ENCODE data around the gene CLCNKA. TPM values are rescaled to one million over a fixed set of nuclear protein-coding genes. Genes with fewer than 3 reads are reported as not detected.

The CLCNKA gene
- total and polyA plus RNA-seq, 5 donors from 2014 or later: not detected

GRCh38 chr1:16071614-16072013, 49.8 kb downstream of the CLCNKA start:
- Mint-ChIP-seq H3K4me3 (no peak overlapping the region), H3K27ac (no peak overlapping the region), H3K27me3 (peaks cover 43% of the 10 kb centered on the region), H3K9me3 (peaks cover 0 to 3% (median 0%) of the 10 kb centered on the region in 7 donors), H3K4me1 (peaks cover 0 to 27% (median 15%) of the 10 kb centered on the region in 4 donors), H3K36me3 (no peaks in the 10 kb centered on the region)
- ATAC-seq (ENCODE audit: low read depth in 2 of 2): no peak
- Histone ChIP-seq H3K36me3 (ENCODE audit: control insufficient read depth, insufficient read depth, low read length) (no peaks in the 10 kb centered on the region), H3K27me3 (ENCODE audit: control insufficient read depth, insufficient read depth, low read length) (peaks cover 6% of the 10 kb centered on the region), H3K4me3 (ENCODE audit: low read depth, low read length) (no peak overlapping the region), H3K9me3 (ENCODE audit: control insufficient read depth in 2 of 2, low read length in 2 of 2) (no peaks in the 10 kb centered on the region), H3K27ac (ENCODE audit: insufficient read depth, low read length, poor library complexity, severe bottlenecking) (no peak overlapping the region), H3K4me1 (ENCODE audit: control insufficient read depth, insufficient read depth, low read length, poor library complexity, severe bottlenecking) (peaks cover 18% of the 10 kb centered on the region)
- no peak for DNase-seq

GRCh38 chr1:16072095-16072494, 50.3 kb downstream of the CLCNKA start:
- Histone ChIP-seq H3K4me3 (ENCODE audit: low read depth, low read length) (no peak overlapping the region), H3K36me3 (ENCODE audit: control insufficient read depth, insufficient read depth, low read length) (no peaks in the 10 kb centered on the region), H3K27ac (ENCODE audit: insufficient read depth, low read length, poor library complexity, severe bottlenecking) (no peak overlapping the region), H3K27me3 (ENCODE audit: control insufficient read depth, insufficient read depth, low read length) (peaks cover 6% of the 10 kb centered on the region), H3K9me3 (ENCODE audit: control insufficient read depth in 2 of 2, low read length in 2 of 2) (no peaks in the 10 kb centered on the region), H3K4me1 (ENCODE audit: control insufficient read depth, insufficient read depth, low read length, poor library complexity, severe bottlenecking) (peaks cover 18% of the 10 kb centered on the region)
- DNase-seq (no peak), ATAC-seq (ENCODE audit: low read depth in 2 of 2) (no peak)
- Mint-ChIP-seq H3K27me3 (peaks cover 43% of the 10 kb centered on the region), H3K4me3 (no peak overlapping the region), H3K4me1 (peaks cover 0 to 27% (median 16%) of the 10 kb centered on the region in 4 donors), H3K36me3 (no peaks in the 10 kb centered on the region), H3K27ac (no peak overlapping the region), H3K9me3 (peaks cover 0 to 3% (median 0%) of the 10 kb centered on the region in 7 donors)

GRCh38 chr1:16072616-16073484, 51.0 kb downstream of the CLCNKA start:
- H3K4me3 ChIP-seq (ENCODE audit: low read depth, low read length): no peak overlapping the region
- H3K27me3 ChIP-seq (ENCODE audit: control insufficient read depth, insufficient read depth, low read length): peaks cover 6% of the 10 kb centered on the region
- DNase-seq: no peak
- Mint-ChIP-seq H3K27me3 (peaks cover 39% of the 10 kb centered on the region), H3K4me3 (no peak overlapping the region), H3K27ac (no peak overlapping the region), H3K36me3 (no peaks in the 10 kb centered on the region), H3K9me3 (peaks cover 0 to 3% (median 0%) of the 10 kb centered on the region in 7 donors), H3K4me1 (peaks cover 0 to 27% (median 18%) of the 10 kb centered on the region in 4 donors)
- peaks cover 18% of the 10 kb centered on the region for H3K4me1 ChIP-seq (ENCODE audit: control insufficient read depth, insufficient read depth, low read length, poor library complexity, severe bottlenecking)
- ATAC-seq (ENCODE audit: low read depth in 2 of 2): no peak
- H3K36me3 ChIP-seq (ENCODE audit: control insufficient read depth, insufficient read depth, low read length): no peaks in the 10 kb centered on the region
- H3K27ac ChIP-seq (ENCODE audit: insufficient read depth, low read length, poor library complexity, severe bottlenecking): no peak overlapping the region
- H3K9me3 ChIP-seq (ENCODE audit: control insufficient read depth in 2 of 2, low read length in 2 of 2): no peaks in the 10 kb centered on the region

GRCh38 chr1:16073490-16074119, 51.8 kb downstream of the CLCNKA start, which contains the start of gene FAM131C:
TSS of gene FAM131C (minus strand) at chr1:16073651. CDS start at chr1:16073442, 209 bp downstream.
- H3K36me3 ChIP-seq (ENCODE audit: control insufficient read depth, insufficient read depth, low read length): no peaks in the 10 kb centered on the region
- Mint-ChIP-seq H3K27me3 (peaks cover 35% of the 10 kb centered on the region), H3K27ac (peak within 1 kb of the TSS in 1 of 3 donors; percentile 30), H3K9me3 (peaks cover 0 to 3% (median 0%) of the 10 kb centered on the region in 7 donors), H3K4me1 (peaks cover 0 to 28% (median 18%) of the 10 kb centered on the region in 4 donors), H3K36me3 (no peaks in the 10 kb centered on the region), H3K4me3 (peak within 1 kb of the TSS; percentile 22 to 87 (median 80))
- H3K27ac ChIP-seq (ENCODE audit: insufficient read depth, low read length, poor library complexity, severe bottlenecking): no peak within 1 kb of the TSS
- ATAC-seq (ENCODE audit: low read depth in 2 of 2) (peak; percentile 76 to 77), DNase-seq (peak; percentile 14 to 27 (median 15))
- peaks cover 6% of the 10 kb centered on the region for H3K27me3 ChIP-seq (ENCODE audit: control insufficient read depth, insufficient read depth, low read length)
- peaks cover 18% of the 10 kb centered on the region for H3K4me1 ChIP-seq (ENCODE audit: control insufficient read depth, insufficient read depth, low read length, poor library complexity, severe bottlenecking)
- no peaks in the 10 kb centered on the region for H3K9me3 ChIP-seq (ENCODE audit: control insufficient read depth in 2 of 2, low read length in 2 of 2)
- no peak within 1 kb of the TSS for H3K4me3 ChIP-seq (ENCODE audit: low read depth, low read length)

- peak overlapping the region; percentile 22 to 87 (median 71) for H3K4me3 Mint-ChIP-seq
- peaks cover 6% of the 10 kb centered on the region for H3K27me3 ChIP-seq (ENCODE audit: control insufficient read depth, insufficient read depth, low read length)
- DNase-seq (no peak), ATAC-seq (ENCODE audit: low read depth in 2 of 2) (no peak)
- no peaks in the 10 kb centered on the region for H3K36me3 Mint-ChIP-seq
- H3K36me3 ChIP-seq (ENCODE audit: control insufficient read depth, insufficient read depth, low read length): no peaks in the 10 kb centered on the region
- H3K27ac Mint-ChIP-seq: peak overlapping the region in 1 of 3 donors; percentile 30
- H3K4me1 ChIP-seq (ENCODE audit: control insufficient read depth, insufficient read depth, low read length, poor library complexity, severe bottlenecking): peaks cover 18% of the 10 kb centered on the region
- H3K9me3 Mint-ChIP-seq: peaks cover 0 to 3% (median 0%) of the 10 kb centered on the region in 7 donors
- H3K27me3 Mint-ChIP-seq: peaks cover 38% of the 10 kb centered on the region
- H3K4me1 Mint-ChIP-seq: peaks cover 0 to 34% (median 20%) of the 10 kb centered on the region in 4 donors
- no peaks in the 10 kb centered on the region for H3K9me3 ChIP-seq (ENCODE audit: control insufficient read depth in 2 of 2, low read length in 2 of 2)
- no peak overlapping the region for H3K4me3 ChIP-seq (ENCODE audit: low read depth, low read length)
- H3K27ac ChIP-seq (ENCODE audit: insufficient read depth, low read length, poor library complexity, severe bottlenecking): no peak overlapping the region
These were observed 52.4 kb downstream of the CLCNKA start for GRCh38 chr1:16074217-16074616.

- peaks cover 6% of the 10 kb centered on the region for H3K27me3 ChIP-seq (ENCODE audit: control insufficient read depth, insufficient read depth, low read length)
- peaks cover 0 to 3% (median 0%) of the 10 kb centered on the region in 7 donors for H3K9me3 Mint-ChIP-seq
- H3K4me3 Mint-ChIP-seq: no peak overlapping the region
- no peak overlapping the region for H3K27ac ChIP-seq (ENCODE audit: insufficient read depth, low read length, poor library complexity, severe bottlenecking)
- H3K27ac Mint-ChIP-seq: no peak overlapping the region
- H3K4me1 Mint-ChIP-seq: peaks cover 0 to 26% (median 15%) of the 10 kb centered on the region in 4 donors
- peaks cover 11% of the 10 kb centered on the region for H3K4me1 ChIP-seq (ENCODE audit: control insufficient read depth, insufficient read depth, low read length, poor library complexity, severe bottlenecking)
- H3K36me3 Mint-ChIP-seq: no peaks in the 10 kb centered on the region
- no peak overlapping the region for H3K4me3 ChIP-seq (ENCODE audit: low read depth, low read length)
- peaks cover 33% of the 10 kb centered on the region for H3K27me3 Mint-ChIP-seq
- DNase-seq: no peak
- no peak for ATAC-seq (ENCODE audit: low read depth in 2 of 2)
- no peaks in the 10 kb centered on the region for H3K9me3 ChIP-seq (ENCODE audit: control insufficient read depth in 2 of 2, low read length in 2 of 2)
- no peaks in the 10 kb centered on the region for H3K36me3 ChIP-seq (ENCODE audit: control insufficient read depth, insufficient read depth, low read length)
These were observed 53.6 kb downstream of the CLCNKA start for GRCh38 chr1:16075337-16076030.

GRCh38 chr1:16076031-16076864, 54.4 kb downstream of the CLCNKA start:
- Mint-ChIP-seq H3K27ac (peak overlapping the region in 1 of 3 donors; percentile 21), H3K36me3 (no peaks in the 10 kb centered on the region), H3K4me1 (peaks cover 0 to 21% (median 14%) of the 10 kb centered on the region in 4 donors), H3K9me3 (peaks cover 0 to 3% (median 0%) of the 10 kb centered on the region in 7 donors), H3K27me3 (peaks cover 30% of the 10 kb centered on the region), H3K4me3 (no peak overlapping the region)
- DNase-seq (no peak), ATAC-seq (ENCODE audit: low read depth in 2 of 2) (no peak)
- H3K9me3 ChIP-seq (ENCODE audit: control insufficient read depth in 2 of 2, low read length in 2 of 2): no peaks in the 10 kb centered on the region
- no peak overlapping the region for H3K27ac ChIP-seq (ENCODE audit: insufficient read depth, low read length, poor library complexity, severe bottlenecking)
- H3K4me1 ChIP-seq (ENCODE audit: control insufficient read depth, insufficient read depth, low read length, poor library complexity, severe bottlenecking): peaks cover 9% of the 10 kb centered on the region
- H3K27me3 ChIP-seq (ENCODE audit: control insufficient read depth, insufficient read depth, low read length): peaks cover 6% of the 10 kb centered on the region
- H3K4me3 ChIP-seq (ENCODE audit: low read depth, low read length): no peak overlapping the region
- no peaks in the 10 kb centered on the region for H3K36me3 ChIP-seq (ENCODE audit: control insufficient read depth, insufficient read depth, low read length)
